Right renal pelvis (tissue), 4 donors: ENCODE results near the gene CHRD. TPM values are rescaled to one million over a fixed set of nuclear protein-coding genes. Genes with fewer than 3 reads are reported as not detected.
"Not testable (repeated sequence)": the region's sequence is repeated elsewhere in the genome, so short reads cannot be mapped to it uniquely, and the experiment has no call there.

Experiments
- DNase-seq, 4 donors: peaks; one replicate each; pipeline ENCODE4 v3.0.0-alpha.2; 2013; ENCODE audit warnings: low read depth in 4 of 4, low spot score in 3 of 4, missing footprints in 1 of 4
- polyA plus RNA-seq, 4 donors: library from polyadenylated mRNA; unstranded; fragments of 120-200 nt; gene quantifications; one replicate each; pipeline ENCODE4 v1.2.1, GENCODE V29; 2013; ENCODE audit not compliant: insufficient read length in 4 of 4

Gene CHRD
- polyA plus RNA-seq, 4 donors: 12.2 to 14.6 (median 13.0) TPM

DNA sequence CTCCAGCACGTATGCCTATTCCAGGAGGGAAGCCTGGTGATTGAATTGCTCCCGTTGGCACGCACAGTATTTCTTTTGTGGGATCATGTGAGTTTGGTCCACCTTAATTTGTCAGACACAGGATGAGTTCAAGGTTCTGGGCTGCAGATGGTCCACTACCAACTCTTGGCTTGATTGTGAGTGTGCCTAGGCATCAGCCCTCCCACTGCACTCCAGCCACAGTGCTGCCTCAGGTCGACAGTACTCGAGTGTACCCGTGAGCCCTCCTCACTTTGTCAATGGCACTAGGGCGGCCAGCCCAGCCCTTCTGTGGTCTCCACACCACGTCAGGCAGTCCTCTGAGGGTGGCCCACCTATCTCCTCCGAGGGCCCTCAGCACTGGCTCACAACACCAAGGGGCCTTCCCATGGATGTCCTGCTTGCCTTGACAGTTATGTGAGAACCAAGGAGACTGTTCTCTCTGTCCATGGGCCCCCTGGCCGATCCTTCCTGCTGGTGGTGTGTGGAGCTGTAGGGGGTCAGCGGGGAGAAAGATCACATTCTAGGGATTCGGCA is 30.2 kb downstream of the CHRD start:
- DNase-seq: no peak

GRCh38 chr3:184414418-184415202 is 34.8 kb downstream of the CHRD start:
- DNase-seq: no peak

DNA sequence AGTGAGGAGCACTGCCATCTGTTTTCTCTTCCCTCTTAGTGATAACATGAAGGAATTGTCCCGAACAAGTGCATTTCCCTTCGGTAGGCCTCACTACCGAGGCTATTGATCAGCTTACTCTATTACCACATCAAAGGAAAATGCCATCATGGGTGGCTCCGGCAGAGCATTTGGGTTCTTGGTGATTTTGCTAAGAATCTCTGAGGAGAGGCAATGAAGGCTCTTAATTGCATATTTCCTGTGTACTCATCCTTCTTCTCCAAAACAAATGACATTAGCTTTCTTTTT is 35.3 kb downstream of the CHRD start:
- DNase-seq: no peak

- peak in 1 of 4 donors; percentile 29 for DNase-seq
These were observed 37.9 kb downstream of the CHRD start for GRCh38 chr3:184417619-184418327.

GRCh38 chr3:184419171-184419570 is 39.3 kb downstream of the CHRD start:
- DNase-seq: no peak

DNA sequence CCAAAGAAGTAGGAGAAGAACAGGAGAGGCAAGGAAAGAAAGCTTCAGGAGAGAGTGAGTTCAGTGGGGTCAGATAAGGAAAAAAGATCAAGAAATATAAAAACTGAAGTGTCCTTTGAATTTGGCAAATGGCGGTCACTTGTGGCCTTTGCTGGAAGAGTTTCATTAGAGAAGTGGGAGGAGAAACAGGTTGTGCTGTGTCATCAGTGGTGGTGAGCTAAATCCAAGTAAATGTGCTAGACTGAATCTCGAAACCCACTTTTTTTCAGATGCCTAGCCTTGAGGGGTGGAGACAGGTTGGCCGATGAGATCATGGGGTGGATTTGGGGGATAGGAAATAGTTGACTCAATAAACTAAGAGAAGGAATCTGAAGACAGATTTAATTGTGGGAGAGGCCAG is 43.7 kb downstream of the CHRD start:
- no peak for DNase-seq

- DNase-seq: no peak
These were observed 46.9 kb downstream of the CHRD start for GRCh38 chr3:184426691-184427141.

DNA sequence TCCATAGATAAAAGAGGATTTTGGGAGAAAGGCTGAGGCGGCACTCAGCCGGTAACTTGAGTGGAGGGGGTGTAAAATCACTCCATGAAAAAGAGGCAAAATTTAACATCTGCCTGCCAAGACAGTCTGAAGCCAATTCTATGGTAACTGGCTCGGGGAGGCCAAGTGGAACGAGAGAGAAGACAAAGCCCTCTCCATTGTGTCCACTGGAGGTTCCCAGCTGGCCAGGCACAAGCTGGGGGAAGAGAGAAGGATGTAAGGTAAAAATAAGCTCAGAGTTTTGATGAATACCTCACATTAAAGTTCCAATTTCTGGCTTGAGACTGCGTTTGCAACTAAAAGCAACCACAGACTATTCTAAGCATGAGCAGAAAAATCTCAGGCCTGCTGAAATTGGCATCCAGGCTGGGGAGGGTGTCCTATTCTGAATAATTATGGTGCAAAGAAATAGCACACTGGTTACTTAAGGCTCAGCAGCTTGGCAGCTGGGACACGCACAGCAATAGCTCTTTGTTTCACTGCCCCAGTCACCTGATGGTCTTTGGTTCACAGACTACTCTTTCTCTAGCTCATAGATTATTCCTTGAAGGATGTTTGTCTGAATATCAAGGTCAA is 48.8 kb downstream of the CHRD start:
- no peak for DNase-seq

- no peak for DNase-seq
These were observed 49.9 kb downstream of the CHRD start for GRCh38 chr3:184429786-184430185.

GRCh38 chr3:184430940-184431339 is 51.1 kb downstream of the CHRD start:
- no peak for DNase-seq

DNA sequence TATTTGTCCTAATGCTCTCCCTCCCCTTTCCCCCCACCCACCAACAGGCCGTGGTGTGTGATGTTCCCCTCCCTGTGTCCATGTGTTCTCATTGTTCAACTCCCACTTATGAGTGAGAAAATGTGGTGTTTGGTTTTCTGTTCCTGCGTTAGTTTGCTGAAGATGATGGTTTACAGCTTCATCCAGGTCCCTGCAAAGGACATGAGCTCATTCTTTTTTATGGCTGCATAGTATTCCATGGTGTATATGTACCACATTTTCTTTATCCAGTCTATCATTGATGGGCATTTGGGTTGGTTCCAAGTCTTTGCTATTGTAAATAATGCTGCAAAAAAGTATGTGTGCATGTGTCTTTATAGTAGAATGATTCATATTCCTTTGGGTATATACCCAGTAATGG is 53.3 kb downstream of the CHRD start:
- not testable (repeated sequence) for DNase-seq

DNA sequence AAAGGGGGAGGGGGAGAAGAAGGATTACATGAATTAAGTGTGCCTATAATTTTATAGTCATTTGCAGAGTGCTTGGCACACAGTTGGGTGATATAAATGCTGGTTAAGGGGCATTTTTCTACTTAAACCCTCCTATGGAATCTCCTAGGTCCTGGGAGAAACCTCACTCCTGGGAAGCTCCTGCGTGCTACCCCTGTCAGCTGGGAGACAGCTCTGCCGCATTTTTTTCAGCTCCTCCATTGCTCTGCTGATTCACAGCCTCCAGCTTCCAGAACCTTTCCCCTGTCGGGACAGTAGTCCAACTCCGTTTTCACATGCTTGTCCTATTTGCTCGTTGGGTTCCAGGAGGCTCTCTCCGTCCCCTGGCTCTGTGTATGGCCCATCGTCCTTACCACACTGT is 59.2 kb downstream of the CHRD start:
- no peak for DNase-seq

Other genes with a start within 250 kb of the CHRD start
- gene EIF2B5, start 244.7 kb upstream of the CHRD start, polyA plus RNA-seq: 10 to 100 TPM; 47.2 to 49.4 (median 48.1) TPM
- gene DVL3, start 224.7 kb upstream of the CHRD start, polyA plus RNA-seq: 10 to 100 TPM; 70.0 to 81.5 (median 77.2) TPM
- gene AP2M1, start 205.2 kb upstream of the CHRD start, polyA plus RNA-seq: 100 to 1,000 TPM; 324 to 371 (median 355) TPM
- 10 to 100 TPM; 53.5 to 62.6 (median 54.5) TPM for gene ABCF3, start 193.9 kb upstream of the CHRD start, polyA plus RNA-seq
- 1 to 10 TPM in 3 of 4 donors, under 1 TPM in 1; 0.80 to 2.5 (median 1.4) TPM for gene VWA5B2, start 150.5 kb upstream of the CHRD start, polyA plus RNA-seq
- gene ALG3, start 131.1 kb upstream of the CHRD start, polyA plus RNA-seq: 10 to 100 TPM; 29.2 to 40.6 (median 36.8) TPM
- gene EEF1AKMT4, start 130.4 kb upstream of the CHRD start, polyA plus RNA-seq: 1 to 10 TPM; 2.8 to 3.4 (median 3.1) TPM
- under 1 TPM in 2 of 4 donors, not detected in 2; 0.19 to 0.29 TPM for gene CAMK2N2, start 118.5 kb upstream of the CHRD start, polyA plus RNA-seq
- gene ECE2, start 104.0 kb upstream of the CHRD start, polyA plus RNA-seq: under 1 TPM in 1 of 4 donors, not detected in 3; 0.16 TPM
- gene PSMD2, start 80.8 kb upstream of the CHRD start, polyA plus RNA-seq: 100 to 1,000 TPM; 189 to 213 (median 207) TPM
- gene EIF4G1, start 65.4 kb upstream of the CHRD start, polyA plus RNA-seq: 100 to 1,000 TPM; 158 to 204 (median 173) TPM
- 10 to 100 TPM; 10.5 to 15.7 (median 11.0) TPM for gene FAM131A, start 42.5 kb upstream of the CHRD start, polyA plus RNA-seq
- gene CLCN2, start 18.4 kb upstream of the CHRD start, polyA plus RNA-seq: 10 to 100 TPM in 3 of 4 donors, 1 to 10 TPM in 1; 9.4 to 13.3 (median 11.6) TPM
- gene POLR2H, start 18.3 kb upstream of the CHRD start, polyA plus RNA-seq: 100 to 1,000 TPM in 1 of 4 donors, 10 to 100 TPM in 3; 85.8 to 101 (median 93.9) TPM
- 1 to 10 TPM; 1.9 to 3.1 (median 2.5) TPM for gene THPO, start 1.8 kb upstream of the CHRD start, polyA plus RNA-seq
- 10 to 100 TPM; 27.2 to 35.0 (median 29.3) TPM for gene EPHB3, start 181.7 kb downstream of the CHRD start, polyA plus RNA-seq